IPS DF 6.9 (cell line): ENCODE data around the gene STAMBP.

Experiments used
- DNase-seq: peaks from one replicate; pipeline ENCODE4 v3.0.0-alpha.2; 2013; ENCODE audit warnings: low read depth, low spot score
- H3K27ac ChIP-seq: one replicate; pipeline ENCODE4 v1.5.1; 2013; ENCODE audit warnings: low read length, control low read depth
- H3K27me3 ChIP-seq: 2 replicates; pipeline ENCODE4 v1.6.1; 2013; ENCODE audit warnings: mild to moderate bottlenecking, low read length; ENCODE audit not compliant: control insufficient read depth, insufficient read depth
- H3K36me3 ChIP-seq: 2 replicates; pipeline ENCODE4 v1.6.1; 2013; ENCODE audit warnings: low read length; ENCODE audit not compliant: control insufficient read depth, insufficient read depth
- H3K4me1 ChIP-seq: 2 replicates; pipeline ENCODE4 v1.6.1; 2013; ENCODE audit warnings: low read length; ENCODE audit not compliant: control insufficient read depth, insufficient read depth
- H3K4me3 ChIP-seq: 2 replicates; pipeline ENCODE4 v1.5.1; 2013; ENCODE audit warnings: mild to moderate bottlenecking, low read length
- H3K9me3 ChIP-seq: 2 replicates; pipeline ENCODE4 v1.6.1; 2013; ENCODE audit warnings: low read length, inconsistent platforms; ENCODE audit not compliant: control insufficient read depth, insufficient read depth
- whole genome bisulfite sequencing: extraction: QIAGEN DNeasy Blood & Tissue Kit; methylation state at CpG from one replicate; pipeline ENCODE4 v1.1.7; 2013; ENCODE audit warnings: mixed read lengths, missing lambda C conversion rate; ENCODE audit not compliant: insufficient read length, insufficient coverage; 5-methylcytosine and 5-hydroxymethylcytosine counted together

Gene STAMBP

GRCh38 chr2:73916666-73917065, 87.9 kb downstream of the STAMBP start:
- no peaks in the 10 kb centered on the region for H3K27me3 ChIP-seq
- H3K36me3 ChIP-seq = no peaks in the 10 kb centered on the region
- no peak for DNase-seq
- peaks cover 2% of the 10 kb centered on the region for H3K4me1 ChIP-seq
- no peak overlapping the region for H3K4me3 ChIP-seq
- no peaks in the 10 kb centered on the region for H3K9me3 ChIP-seq
- no peak overlapping the region for H3K27ac ChIP-seq
- no CpG with 5 or more reads among the region's 2 CpGs for WGBS

- no peak for DNase-seq
- WGBS = no CpG with 5 or more reads among the region's 2 CpGs
- no peaks in the 10 kb centered on the region for H3K9me3 ChIP-seq
- no peak overlapping the region for H3K27ac ChIP-seq
- H3K4me1 ChIP-seq = peaks cover 2% of the 10 kb centered on the region
- no peaks in the 10 kb centered on the region for H3K36me3 ChIP-seq
- no peaks in the 10 kb centered on the region for H3K27me3 ChIP-seq
- H3K4me3 ChIP-seq = no peak overlapping the region
Measured at GRCh38 chr2:73917296-73917695, 88.5 kb downstream of the STAMBP start.

GRCh38 chr2:73917696-73918207, 89.0 kb downstream of the STAMBP start:
- no CpG with 5 or more reads among the region's 4 CpGs for WGBS
- no peaks in the 10 kb centered on the region for H3K27me3 ChIP-seq
- no peaks in the 10 kb centered on the region for H3K9me3 ChIP-seq
- H3K4me1 ChIP-seq = peaks cover 2% of the 10 kb centered on the region
- no peak overlapping the region for H3K4me3 ChIP-seq
- H3K27ac ChIP-seq = no peak overlapping the region
- H3K36me3 ChIP-seq = no peaks in the 10 kb centered on the region
- no peak for DNase-seq

GRCh38 chr2:73918856-73919255, 90.1 kb downstream of the STAMBP start:
- DNase-seq = no peak
- Histone ChIP-seq H3K4me3 (no peak overlapping the region), H3K27ac (no peak overlapping the region), H3K36me3 (no peaks in the 10 kb centered on the region), H3K27me3 (no peaks in the 10 kb centered on the region), H3K9me3 (no peaks in the 10 kb centered on the region), H3K4me1 (peaks cover 2% of the 10 kb centered on the region)
- WGBS = no CpG with 5 or more reads among the region's 3 CpGs

- no CpG with 5 or more reads among the region's 7 CpGs for WGBS
- Histone ChIP-seq H3K27me3 (no peaks in the 10 kb centered on the region), H3K9me3 (no peaks in the 10 kb centered on the region), H3K4me3 (no peak overlapping the region), H3K27ac (no peak overlapping the region), H3K36me3 (no peaks in the 10 kb centered on the region), H3K4me1 (peaks cover 2% of the 10 kb centered on the region)
- no peak for DNase-seq
Measured at GRCh38 chr2:73919596-73920228, 91.0 kb downstream of the STAMBP start.

GRCh38 chr2:73920577-73921545, 92.1 kb downstream of the STAMBP start:
- Histone ChIP-seq H3K4me1 (peaks cover 2% of the 10 kb centered on the region), H3K36me3 (no peaks in the 10 kb centered on the region), H3K9me3 (no peaks in the 10 kb centered on the region), H3K4me3 (no peak overlapping the region), H3K27me3 (no peaks in the 10 kb centered on the region), H3K27ac (no peak overlapping the region)
- DNase-seq = peak; percentile 54
- WGBS = no CpG with 5 or more reads among the region's 12 CpGs

- Histone ChIP-seq H3K27ac (no peak overlapping the region), H3K9me3 (no peaks in the 10 kb centered on the region), H3K36me3 (no peaks in the 10 kb centered on the region), H3K4me3 (no peak overlapping the region), H3K4me1 (peaks cover 2% of the 10 kb centered on the region), H3K27me3 (no peaks in the 10 kb centered on the region)
- DNase-seq = no peak
- no CpG with 5 or more reads among the region's 9 CpGs for whole genome bisulfite sequencing
Measured at GRCh38 chr2:73921581-73921980, 92.8 kb downstream of the STAMBP start.

GRCh38 chr2:73922681-73923080, 93.9 kb downstream of the STAMBP start:
- no peak overlapping the region for H3K4me3 ChIP-seq
- no peaks in the 10 kb centered on the region for H3K9me3 ChIP-seq
- H3K27ac ChIP-seq = no peak overlapping the region
- no peak for DNase-seq
- no peaks in the 10 kb centered on the region for H3K27me3 ChIP-seq
- peaks cover 2% of the 10 kb centered on the region for H3K4me1 ChIP-seq
- H3K36me3 ChIP-seq = no peaks in the 10 kb centered on the region
- WGBS = no CpG with 5 or more reads among the region's 5 CpGs
